ENCODE results near the gene DBI.

GRCh38 chr2:119384971-119385370 lies 18.2 kb downstream of the DBI start:
- TF ChIP-seq CTCF (IDR thresholded peaks at IDR 0.05; ENCODE audit: poor library complexity) = no peak
- no peak for TF ChIP-seq EZH2phosphoT487 (IDR thresholded peaks at IDR 0.05; ENCODE audit: low read depth, severe bottlenecking, unreplicated experiment)
